Sigmoid colon (tissue), 7 donors: ENCODE measurements around the gene UBR1. TPM values are rescaled to one million over a fixed set of nuclear protein-coding genes. Genes with fewer than 3 reads are reported as not detected.

ENCODE experiments used
- DNase-seq: peaks from one replicate; pipeline ENCODE4 v3.0.0-alpha.2; 2019
- H3K27ac ChIP-seq, 4 donors: fragments of 200-600 bp; sonication (generic); one replicate each; pipeline ENCODE4 v1.5.1; 2016 to 2019; ENCODE audit warnings: mild to moderate bottlenecking in 1 of 4
- H3K27me3 ChIP-seq, 3 donors: fragments of 200-600 bp; sonication (generic); one replicate each; pipeline ENCODE4 v1.5.1; 2019; ENCODE audit warnings: mild to moderate bottlenecking in 1 of 3
- H3K36me3 ChIP-seq, 4 donors: fragments of 200-600 bp; sonication (generic); one replicate each; pipeline ENCODE4 v1.5.1; 2016 to 2019
- H3K4me1 ChIP-seq, 4 donors: fragments of 200-600 bp; sonication (generic); one replicate each; pipeline ENCODE4 v1.5.1; 2017 to 2019
- H3K4me3 ChIP-seq, 4 donors: fragments of 200-600 bp; sonication (generic); one replicate each; pipeline ENCODE4 v1.5.1; 2017 to 2019; ENCODE audit warnings: mild to moderate bottlenecking in 2 of 4, moderate library complexity in 1 of 4
- H3K9me3 ChIP-seq, 4 donors: fragments of 200-600 bp in 3 of 4; sonication (generic) in 3 of 4; one replicate each; pipeline versions ENCODE4 v1.5.1 to v1.6.1; 2013 to 2019
- EP300 ChIP-seq, 4 donors: sonication (generic); formaldehyde crosslinking; IDR thresholded peaks; one replicate each; pipeline ENCODE4 v1.6.1; 2017; ENCODE audit warnings: antibody characterized with exemption in 4 of 4
- POLR2A ChIP-seq, 2 donors: fragments of 450-650 bp; IDR thresholded peaks; one replicate each; pipeline ENCODE4 v1.6.1; 2016; ENCODE audit warnings: antibody characterized with exemption in 2 of 2, mild to moderate bottlenecking in 2 of 2, moderate library complexity in 2 of 2
- POLR2AphosphoS5 ChIP-seq, 4 donors: sonication (generic); formaldehyde crosslinking; IDR thresholded peaks; one replicate each; pipeline ENCODE4 v1.6.1; 2017; ENCODE audit warnings: antibody characterized with exemption in 4 of 4
- WGBS, 2 donors: extraction: QIAGEN DNeasy Blood & Tissue Kit; methylation state at CpG; one replicate each; pipeline ENCODE4 v1.1.7; 2013; 5-methylcytosine and 5-hydroxymethylcytosine counted together
- intact Hi-C: fragments of 100-400 bp; cut with DNase I; formaldehyde crosslinking; loops from one replicate; pipeline ENCODE4 v1.15.1; 2023
- polyA plus RNA-seq, 3 donors: library from polyadenylated mRNA; stranded (reverse); fragments of 200-250 nt; gene quantifications; one replicate each; pipeline ENCODE4 v1.2.3, GENCODE V29; 2013
- total RNA-seq, 4 donors: library from RNA; depleted of rRNA; stranded (reverse); fragments of >200 nt; gene quantifications; one replicate each; pipeline ENCODE4 v1.1.0, GENCODE V29; 2016
- TF ChIP-seq, protein P1 (sequence below), 4 experiments: fragments of 450-650 bp in 3 of 4; fragments of 200-600 bp in 1 of 4; IDR thresholded peaks; one replicate each; pipeline ENCODE4 v1.5.1; 2016 to 2019; ENCODE audit warnings: antibody characterized with exemption in 4 of 4, mild to moderate bottlenecking in 3 of 4, moderate library complexity in 2 of 4
- donor health status: healthy with polysubstance abuse.
- donor health status: Bipolar disorder and iron deficiency.
- donor health status: healthy.

The UBR1 gene
- total and polyA plus RNA-seq, 7 donors = 2.4 to 44.7 (median 35.3) TPM

DNA sequence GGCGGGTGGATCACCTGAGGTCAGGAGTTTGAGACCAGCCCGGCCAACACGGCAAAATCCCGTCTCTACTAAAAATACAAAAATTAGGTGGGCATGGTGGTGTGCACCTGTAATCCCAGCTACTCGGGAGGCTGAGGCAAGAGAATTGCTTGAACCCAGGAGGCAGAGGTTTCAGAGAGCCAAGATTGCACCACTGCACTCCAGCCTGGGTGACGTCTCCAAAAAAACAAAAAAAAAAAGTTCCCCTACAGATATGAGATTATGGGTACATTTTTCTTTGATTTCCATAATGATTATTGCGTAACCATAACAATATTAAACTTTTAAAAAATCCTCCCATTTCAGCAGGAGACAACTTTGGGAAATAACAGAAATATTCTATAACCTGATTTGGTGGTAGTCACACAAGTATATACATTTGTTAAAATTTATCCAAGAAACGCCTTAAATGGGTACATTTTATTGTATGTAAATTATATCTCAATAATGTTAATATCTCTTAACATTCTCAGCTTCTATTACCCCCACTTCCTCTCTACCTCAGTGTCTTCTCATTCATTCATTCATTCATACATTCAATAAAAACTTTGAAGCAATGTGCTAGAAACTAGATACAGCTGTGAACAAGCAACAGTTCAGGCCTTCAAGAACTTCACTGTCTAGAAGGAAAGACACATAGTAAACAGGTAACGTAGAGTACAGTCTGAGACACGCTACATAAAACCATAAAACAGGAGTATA is 6.6 kb downstream of the UBR1 start:
- no peaks in the 10 kb centered on the region for H3K27me3 ChIP-seq
- 96% methylated on average over 10 of the region's 10 CpGs for WGBS, 2 donors
- no peak overlapping the region for H3K4me3 ChIP-seq
- peaks cover 0 to 36% (median 20%) of the 10 kb centered on the region in 4 donors for H3K4me1 ChIP-seq
- H3K27ac ChIP-seq = no peak overlapping the region
- DNase-seq = no peak
- no peaks in the 10 kb centered on the region for H3K9me3 ChIP-seq
- TF ChIP-seq POLR2A (IDR thresholded peaks at IDR 0.05) (no peak), EP300 (IDR thresholded peaks at IDR 0.05) (no peak), POLR2AphosphoS5 (IDR thresholded peaks at IDR 0.05) (no peak)
- TF ChIP-seq, protein P1, sequence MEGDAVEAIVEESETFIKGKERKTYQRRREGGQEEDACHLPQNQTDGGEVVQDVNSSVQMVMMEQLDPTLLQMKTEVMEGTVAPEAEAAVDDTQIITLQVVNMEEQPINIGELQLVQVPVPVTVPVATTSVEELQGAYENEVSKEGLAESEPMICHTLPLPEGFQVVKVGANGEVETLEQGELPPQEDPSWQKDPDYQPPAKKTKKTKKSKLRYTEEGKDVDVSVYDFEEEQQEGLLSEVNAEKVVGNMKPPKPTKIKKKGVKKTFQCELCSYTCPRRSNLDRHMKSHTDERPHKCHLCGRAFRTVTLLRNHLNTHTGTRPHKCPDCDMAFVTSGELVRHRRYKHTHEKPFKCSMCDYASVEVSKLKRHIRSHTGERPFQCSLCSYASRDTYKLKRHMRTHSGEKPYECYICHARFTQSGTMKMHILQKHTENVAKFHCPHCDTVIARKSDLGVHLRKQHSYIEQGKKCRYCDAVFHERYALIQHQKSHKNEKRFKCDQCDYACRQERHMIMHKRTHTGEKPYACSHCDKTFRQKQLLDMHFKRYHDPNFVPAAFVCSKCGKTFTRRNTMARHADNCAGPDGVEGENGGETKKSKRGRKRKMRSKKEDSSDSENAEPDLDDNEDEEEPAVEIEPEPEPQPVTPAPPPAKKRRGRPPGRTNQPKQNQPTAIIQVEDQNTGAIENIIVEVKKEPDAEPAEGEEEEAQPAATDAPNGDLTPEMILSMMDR (IDR thresholded peaks at IDR 0.05) = no peak
- peaks cover 0 to 32% (median 7%) of the 10 kb centered on the region in 4 donors for H3K36me3 ChIP-seq
- intact Hi-C loops = no loop called here

DNA sequence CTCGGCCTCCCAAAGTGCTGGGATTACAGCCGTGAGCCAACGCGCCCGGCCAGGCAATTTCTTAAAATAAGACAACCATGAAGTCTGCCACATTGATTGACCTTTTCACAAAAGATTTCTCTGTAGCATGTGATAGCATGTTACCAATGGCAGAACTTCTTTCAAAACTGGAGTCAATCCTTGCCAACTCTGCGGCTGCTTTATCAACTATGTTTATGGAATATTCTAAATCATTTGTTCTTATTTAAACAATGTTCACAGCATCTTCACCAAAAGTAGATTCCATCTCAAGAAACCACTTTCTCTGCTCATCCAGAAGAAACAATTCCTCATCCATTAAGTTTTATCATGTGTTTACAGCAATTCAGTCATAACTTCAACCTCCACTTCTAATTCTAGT is 9.4 kb downstream of the UBR1 start:
- no peak for DNase-seq
- H3K4me3 ChIP-seq = no peak overlapping the region
- H3K9me3 ChIP-seq = no peaks in the 10 kb centered on the region
- no peak overlapping the region for H3K27ac ChIP-seq
- TF ChIP-seq POLR2AphosphoS5 (IDR thresholded peaks at IDR 0.05) (no peak), POLR2A (IDR thresholded peaks at IDR 0.05) (no peak), EP300 (IDR thresholded peaks at IDR 0.05) (no peak)
- TF ChIP-seq, protein P1 (IDR thresholded peaks at IDR 0.05) = no peak
- peaks cover 0 to 22% (median 7%) of the 10 kb centered on the region in 4 donors for H3K36me3 ChIP-seq
- intact Hi-C loops = no loop called here
- WGBS, 2 donors = 96 to 98% methylated on average over 6 of the region's 6 CpGs
- H3K27me3 ChIP-seq = no peaks in the 10 kb centered on the region
- H3K4me1 ChIP-seq = peaks cover 0 to 23% (median 15%) of the 10 kb centered on the region in 4 donors

DNA sequence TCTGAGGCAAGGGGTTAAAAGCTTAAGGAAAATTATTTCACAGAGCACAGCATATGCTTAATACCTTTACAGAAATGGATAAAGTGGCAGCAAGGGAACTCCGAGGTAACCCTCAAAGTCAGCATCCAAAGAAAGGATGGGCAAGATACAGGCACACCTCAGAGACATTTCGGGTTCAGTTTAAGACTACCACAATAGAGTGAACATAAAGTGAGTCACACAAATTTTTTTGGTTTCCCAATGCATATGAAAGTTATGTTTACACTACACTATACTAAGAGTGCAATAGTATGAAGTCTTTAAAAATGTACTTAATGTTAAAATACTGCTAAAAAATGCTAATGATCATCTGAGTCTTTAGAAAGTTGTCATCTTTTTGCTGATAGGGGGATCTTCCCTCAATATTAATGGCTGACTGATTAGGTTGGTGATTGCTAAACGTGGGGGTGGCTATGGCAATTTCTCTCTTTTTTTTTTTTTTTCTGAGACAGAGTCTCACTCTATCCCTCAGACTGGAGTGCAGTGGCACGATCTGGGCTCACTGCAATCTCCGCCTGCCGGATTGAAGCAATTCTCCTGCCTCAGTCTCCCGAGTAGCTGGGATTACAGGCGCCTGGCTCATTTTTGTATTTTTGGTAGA is 10.0 kb downstream of the UBR1 start:
- Histone ChIP-seq H3K36me3 (peaks cover 0 to 16% (median 6%) of the 10 kb centered on the region in 4 donors), H3K9me3 (no peaks in the 10 kb centered on the region), H3K4me1 (peaks cover 0 to 23% (median 15%) of the 10 kb centered on the region in 4 donors), H3K27me3 (no peaks in the 10 kb centered on the region), H3K4me3 (no peak overlapping the region), H3K27ac (no peak overlapping the region)
- intact Hi-C loops = no loop called here
- no peak for DNase-seq
- TF ChIP-seq EP300 (IDR thresholded peaks at IDR 0.05) (no peak), POLR2AphosphoS5 (IDR thresholded peaks at IDR 0.05) (no peak), POLR2A (IDR thresholded peaks at IDR 0.05) (no peak)
- TF ChIP-seq, protein P1 (IDR thresholded peaks at IDR 0.05) = no peak
- 93 to 96% methylated on average over 8 of the region's 8 CpGs for WGBS, 2 donors

DNA sequence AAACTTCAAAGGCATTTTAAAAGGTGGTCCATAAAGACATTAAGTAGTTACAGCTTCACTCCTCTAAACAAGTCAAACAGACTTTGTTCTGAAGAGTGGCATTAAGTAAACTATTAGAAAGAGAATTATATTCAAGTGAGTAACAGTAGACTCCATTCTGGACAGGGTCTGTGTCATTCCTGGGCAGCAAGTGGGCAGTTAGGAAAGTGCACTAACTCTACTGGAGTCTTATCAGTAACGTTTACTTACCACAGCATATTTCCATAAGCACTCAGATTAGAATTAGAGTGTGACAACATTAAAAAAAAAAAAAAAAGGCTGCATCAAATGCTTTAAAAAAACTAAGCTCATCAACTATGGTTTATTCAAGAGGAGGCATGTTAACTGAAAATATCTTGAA is 10.6 kb downstream of the UBR1 start:
- Histone ChIP-seq H3K27me3 (no peaks in the 10 kb centered on the region), H3K27ac (no peak overlapping the region), H3K36me3 (peaks cover 0 to 10% (median 3%) of the 10 kb centered on the region in 4 donors), H3K4me1 (peaks cover 0 to 23% (median 15%) of the 10 kb centered on the region in 4 donors), H3K4me3 (no peak overlapping the region), H3K9me3 (no peaks in the 10 kb centered on the region)
- TF ChIP-seq, protein P1 (IDR thresholded peaks at IDR 0.05) = no peak
- no peak for TF ChIP-seq EP300 (IDR thresholded peaks at IDR 0.05)
- TF ChIP-seq POLR2AphosphoS5 (IDR thresholded peaks at IDR 0.05) = no peak
- TF ChIP-seq POLR2A (IDR thresholded peaks at IDR 0.05) = no peak
- intact Hi-C loops = no loop called here
- WGBS, 2 donors = 8 to 49% methylated on average over 1 of the region's 1 CpG
- no peak for DNase-seq
